DND-41 (cell line): Measurements from ENCODE around the gene KMT2B.

Experiments used
- ATAC-seq: fragments of 200-7000 bp; cut with Tn5 transposase; 3 replicates; pipeline ENCODE4 v1.9.1; 2021; ENCODE audit warnings: low read depth; ENCODE audit not compliant: insufficient read depth
- DNase-seq: peaks from one replicate; pipeline ENCODE4 v3.0.0-alpha.2; 2020
- H2AFZ ChIP-seq: 2 replicates; pipeline ENCODE4 v1.6.0; 2012; ENCODE audit warnings: low read depth, low read length
- H3K27ac ChIP-seq: 2 replicates; pipeline ENCODE4 v1.5.1; 2012; ENCODE audit warnings: low read length, inconsistent platforms
- H3K27me3 ChIP-seq: fragments of 200-600 bp; sonication (generic); 2 replicates; pipeline ENCODE4 v1.6.0; 2012; ENCODE audit warnings: low read length, mild to moderate bottlenecking, inconsistent platforms; ENCODE audit not compliant: insufficient read depth, poor library complexity
- H3K36me3 ChIP-seq: 2 replicates; pipeline ENCODE4 v1.5.1; 2012; ENCODE audit warnings: low read length, inconsistent platforms; ENCODE audit not compliant: insufficient read depth
- H3K4me1 ChIP-seq: 2 replicates; pipeline ENCODE4 v1.5.1; 2012; ENCODE audit warnings: mild to moderate bottlenecking, low read length; ENCODE audit not compliant: insufficient read depth
- H3K4me2 ChIP-seq: 2 replicates; pipeline ENCODE4 v1.6.0; 2012; ENCODE audit warnings: mild to moderate bottlenecking, moderate library complexity, low read length, inconsistent platforms; ENCODE audit not compliant: insufficient read depth
- H3K4me3 ChIP-seq, 2 experiments: fragments of 200-600 bp in 1 of 2; shearing (Covaris generic) in 1 of 2; 2 replicates each; pipeline ENCODE4 v1.5.1; 2012 to 2016; ENCODE audit warnings: inconsistent platforms in 2 of 2, low read length in 2 of 2, mild to moderate bottlenecking in 2 of 2, low read depth in 1 of 2, moderate library complexity in 1 of 2
- H3K79me2 ChIP-seq: 2 replicates; pipeline ENCODE4 v1.6.0; 2012; ENCODE audit warnings: low read length, inconsistent platforms; ENCODE audit not compliant: insufficient read depth
- H3K9ac ChIP-seq: 2 replicates; pipeline ENCODE4 v1.6.0; 2012; ENCODE audit warnings: low read depth, mild to moderate bottlenecking, inconsistent platforms, low read length, moderate library complexity
- H3K9me3 ChIP-seq: 2 replicates; pipeline ENCODE4 v1.5.1; 2012; ENCODE audit warnings: low read length, moderate library complexity, mild to moderate bottlenecking, inconsistent platforms; ENCODE audit not compliant: insufficient read depth, severe bottlenecking
- H4K20me1 ChIP-seq: 2 replicates; pipeline ENCODE4 v1.6.0; 2012; ENCODE audit warnings: low read length; ENCODE audit not compliant: insufficient read depth
- CTCF ChIP-seq: IDR thresholded peaks from 2 replicates; pipeline ENCODE4 v1.5.1; 2012; ENCODE audit warnings: borderline replicate concordance, low read length, moderate library complexity, mild to moderate bottlenecking; ENCODE audit not compliant: poor library complexity, severe bottlenecking; ENCODE audit errors: extremely low read depth
- EZH2 ChIP-seq: IDR thresholded peaks from 3 replicates; pipeline ENCODE4 v1.6.1; 2012; ENCODE audit warnings: borderline replicate concordance, low read depth, mild to moderate bottlenecking, moderate library complexity, low read length, inconsistent platforms; ENCODE audit not compliant: severe bottlenecking

KMT2B gene

GRCh38 chr19:35745328-35746086, 27.7 kb downstream of the KMT2B start, which contains the start of the genes PSENEN and U2AF1L4:
TSS of gene PSENEN (plus strand) at chr19:35745651. CDS start at chr19:35745931, 280 bp downstream.
TSS of gene U2AF1L4 (minus strand) at chr19:35745418. CDS start at chr19:35745391, 27 bp downstream.
- peak within 1 kb of the TSS; percentile 85 for H2AFZ ChIP-seq
- DNase-seq, result peak; percentile 99
- ATAC-seq, result peak; percentile 55
- peaks cover 11% of the 10 kb centered on the region for H3K36me3 ChIP-seq
- H3K27ac ChIP-seq, result peak within 1 kb of the TSS; percentile 97
- H3K4me2 ChIP-seq, result peak within 1 kb of the TSS; percentile 99
- peaks cover 43% of the 10 kb centered on the region for H3K79me2 ChIP-seq
- peak within 1 kb of the TSS; percentile 94 for H3K9ac ChIP-seq
- no peaks in the 10 kb centered on the region for H3K27me3 ChIP-seq
- H4K20me1 ChIP-seq, result 0 out of 2 replicates have a peak, but pooled peaks cover 3% of the 10 kb centered on the region
- TF ChIP-seq EZH2 (no peak), CTCF (no peak)
- peaks cover 76% of the 10 kb centered on the region for H3K4me1 ChIP-seq
- H3K9me3 ChIP-seq, result no peaks in the 10 kb centered on the region
- peak within 1 kb of the TSS; percentile 64 to 86 for H3K4me3 ChIP-seq

DNA sequence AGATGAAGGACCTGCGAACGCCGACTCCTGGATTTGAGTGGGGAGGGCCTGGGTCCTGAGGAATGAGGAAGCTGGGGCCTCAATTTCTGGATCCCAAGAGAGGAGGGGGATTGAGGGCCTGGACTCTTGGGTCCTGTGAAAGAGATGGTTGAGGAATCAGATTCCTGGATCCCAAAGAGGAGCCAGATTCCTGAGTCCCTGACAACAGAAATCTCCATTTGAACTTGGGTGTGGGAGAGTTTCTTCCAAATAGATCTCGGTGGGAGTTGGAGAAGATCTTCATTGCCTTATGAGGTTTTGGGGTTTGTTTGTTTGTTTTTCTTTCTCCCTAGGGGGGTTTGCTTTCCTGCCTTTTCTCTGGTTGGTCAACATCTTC, 28.3 kb downstream of the KMT2B start:
- ATAC-seq (no peak), DNase-seq (no peak)
- Histone ChIP-seq H3K4me1 (peaks cover 71% of the 10 kb centered on the region), H3K36me3 (peaks cover 11% of the 10 kb centered on the region), H4K20me1 (0 out of 2 replicates have a peak, but pooled peaks cover 3% of the 10 kb centered on the region), H3K4me3 (peak overlapping the region; percentile 64 to 65), H2AFZ (no peak overlapping the region), H3K9me3 (no peaks in the 10 kb centered on the region), H3K4me2 (peak overlapping the region; percentile 68), H3K9ac (peak overlapping the region; percentile 94), H3K27me3 (no peaks in the 10 kb centered on the region), H3K27ac (peak overlapping the region; percentile 77), H3K79me2 (peaks cover 43% of the 10 kb centered on the region)
- no peak for TF ChIP-seq EZH2
- no peak for TF ChIP-seq CTCF

- Histone ChIP-seq H4K20me1 (0 out of 2 replicates have a peak, but pooled peaks cover 3% of the 10 kb centered on the region), H3K27me3 (no peaks in the 10 kb centered on the region), H3K4me1 (peaks cover 66% of the 10 kb centered on the region), H3K36me3 (peaks cover 11% of the 10 kb centered on the region), H3K79me2 (peaks cover 43% of the 10 kb centered on the region), H3K4me2 (peak overlapping the region; percentile 68), H3K4me3 (peak overlapping the region; percentile 64 to 65; a peak in 3 of 4 replicates), H3K9me3 (no peaks in the 10 kb centered on the region), H2AFZ (no peak overlapping the region), H3K27ac (peak overlapping the region; percentile 77; the same call in 1 of the 2 replicates), H3K9ac (peak overlapping the region; percentile 94)
- ATAC-seq (no peak), DNase-seq (no peak)
- TF ChIP-seq EZH2 (no peak), CTCF (no peak)
These were observed 28.7 kb downstream of the KMT2B start for GRCh38 chr19:35746531-35746930.
